ENCODE data around the gene LRRC28. TPM values are rescaled to one million over a fixed set of nuclear protein-coding genes. Genes with fewer than 3 reads are reported as not detected.
A peak's percentile ranks its signal among the peaks of the same experiment; 100 is the strongest.

The LRRC28 gene
- total RNA-seq, 2 experiments from 2014 or later, result 12.5 to 14.4 TPM

DNA sequence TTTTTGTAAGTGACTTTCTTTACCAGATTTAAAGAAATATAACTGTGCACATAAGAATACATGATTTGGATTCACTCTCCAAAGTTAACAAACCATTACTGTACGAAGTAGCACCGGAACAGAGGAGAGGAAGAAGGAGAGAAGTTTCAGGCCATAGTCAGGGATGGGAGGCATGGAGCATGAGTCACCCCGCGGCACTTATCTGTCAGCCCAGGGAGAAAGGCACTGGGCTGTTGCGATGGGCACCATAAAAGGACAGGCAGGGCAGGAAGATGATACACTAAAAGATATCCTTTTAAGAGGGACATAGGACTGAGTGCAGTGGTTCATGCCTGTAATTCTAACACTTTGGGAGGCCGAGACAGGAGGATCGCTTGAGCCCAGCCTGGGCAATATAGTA, 38.9 kb upstream of the LRRC28 start:
- CTCF ChIA-PET, result no interaction called here
- H3K9me3 ChIP-seq (ENCODE audit: control insufficient read depth in 1 of 2, insufficient read depth in 1 of 2, low read length in 2 of 2), result no peaks in the 10 kb centered on the region
- intact Hi-C loops (cut with DNase I, micrococcal nuclease), result loop anchor here in 1 of 2 experiments (5.0 to 10.0 kb wide), 2 partner anchors 115 to 768 kb away; no protein-coding TSS in a partner anchor
- no peaks in the 10 kb centered on the region for H3K36me3 ChIP-seq (ENCODE audit: insufficient read depth, low read length)
- H3K27ac ChIP-seq (ENCODE audit: low read depth in 1 of 2, low read length in 2 of 2), result no peak overlapping the region
- Mint-ChIP-seq H3K4me1 (ENCODE audit: low read depth) (no peaks in the 10 kb centered on the region), H3K27ac (no peak overlapping the region), H3K4me3 (no peak overlapping the region), H3K9me3 (no peaks in the 10 kb centered on the region), H3K36me3 (ENCODE audit: low read depth) (no peaks in the 10 kb centered on the region), H3K27me3 (no peaks in the 10 kb centered on the region)
- H3K4me3 ChIP-seq (ENCODE audit: low read length), result no peak overlapping the region
- H3K4me1 ChIP-seq (ENCODE audit: insufficient read depth, low read length), result no peaks in the 10 kb centered on the region
- TF ChIP-seq CTCF (IDR thresholded peaks at IDR 0.05), result no peak
- no peaks in the 10 kb centered on the region for H3K27me3 ChIP-seq (ENCODE audit: control insufficient read depth in 1 of 2, insufficient read depth in 2 of 2, low read length in 2 of 2)
- POLR2A ChIA-PET, result no interaction called here
- DNase-seq (no peak), ATAC-seq (ENCODE audit: poor library complexity) (no peak)

GRCh38 chr15:99213187-99213811, 38.0 kb upstream of the LRRC28 start:
- DNase-seq (peak; percentile 15 to 64 (median 48)), ATAC-seq (ENCODE audit: poor library complexity) (no peak)
- no peaks in the 10 kb centered on the region for H3K9me3 Mint-ChIP-seq
- Histone ChIP-seq H3K4me3 (ENCODE audit: low read length) (no peak overlapping the region), H3K4me1 (ENCODE audit: insufficient read depth, low read length) (no peaks in the 10 kb centered on the region), H3K36me3 (ENCODE audit: insufficient read depth, low read length) (no peaks in the 10 kb centered on the region), H3K27me3 (ENCODE audit: control insufficient read depth in 1 of 2, insufficient read depth in 2 of 2, low read length in 2 of 2) (no peaks in the 10 kb centered on the region), H3K9me3 (ENCODE audit: control insufficient read depth in 1 of 2, insufficient read depth in 1 of 2, low read length in 2 of 2) (no peaks in the 10 kb centered on the region), H3K27ac (ENCODE audit: low read depth in 1 of 2, low read length in 2 of 2) (no peak overlapping the region)
- H3K36me3 Mint-ChIP-seq (ENCODE audit: low read depth), result no peaks in the 10 kb centered on the region
- ChIA-PET POLR2A (no interaction called here), CTCF (no interaction called here)
- H3K4me3 Mint-ChIP-seq, result no peak overlapping the region
- H3K27me3 Mint-ChIP-seq, result no peaks in the 10 kb centered on the region
- intact Hi-C loops (cut with DNase I, micrococcal nuclease), result loop anchor here in 1 of 2 experiments (5.0 to 10.0 kb wide), 2 partner anchors 116 to 768 kb away; no protein-coding TSS in a partner anchor
- H3K27ac Mint-ChIP-seq, result no peak overlapping the region
- H3K4me1 Mint-ChIP-seq (ENCODE audit: low read depth), result no peaks in the 10 kb centered on the region
- TF ChIP-seq CTCF (IDR thresholded peaks at IDR 0.05), result peak; percentile 81

GRCh38 chr15:99224372-99225214, 26.7 kb upstream of the LRRC28 start:
- no peak for ATAC-seq (ENCODE audit: poor library complexity)
- H3K4me1 ChIP-seq (ENCODE audit: insufficient read depth, low read length), result no peaks in the 10 kb centered on the region
- TF ChIP-seq CTCF (IDR thresholded peaks at IDR 0.05), result no peak
- intact Hi-C loops (cut with DNase I, micrococcal nuclease), result no loop called here
- Mint-ChIP-seq H3K4me3 (no peak overlapping the region), H3K27me3 (no peaks in the 10 kb centered on the region), H3K36me3 (ENCODE audit: low read depth) (no peaks in the 10 kb centered on the region), H3K27ac (no peak overlapping the region), H3K4me1 (ENCODE audit: low read depth) (no peaks in the 10 kb centered on the region), H3K9me3 (no peaks in the 10 kb centered on the region)
- H3K9me3 ChIP-seq (ENCODE audit: control insufficient read depth in 1 of 2, insufficient read depth in 1 of 2, low read length in 2 of 2), result no peaks in the 10 kb centered on the region
- no peaks in the 10 kb centered on the region for H3K27me3 ChIP-seq (ENCODE audit: control insufficient read depth in 1 of 2, insufficient read depth in 2 of 2, low read length in 2 of 2)
- no peaks in the 10 kb centered on the region for H3K36me3 ChIP-seq (ENCODE audit: insufficient read depth, low read length)
- ChIA-PET POLR2A (no interaction called here), CTCF (no interaction called here)
- DNase-seq, result no peak
- no peak overlapping the region for H3K4me3 ChIP-seq (ENCODE audit: low read length)
- no peak overlapping the region for H3K27ac ChIP-seq (ENCODE audit: low read depth in 1 of 2, low read length in 2 of 2)
